GM21367 (cell line): ENCODE measurements around the gene EIF1B.

Source experiments
- ATAC-seq: cut with Tn5 transposase; IDR thresholded peaks from one replicate; pipeline ENCODE4 v1.9.1; 2021; ENCODE audit not compliant: unreplicated experiment

The EIF1B gene

DNA sequence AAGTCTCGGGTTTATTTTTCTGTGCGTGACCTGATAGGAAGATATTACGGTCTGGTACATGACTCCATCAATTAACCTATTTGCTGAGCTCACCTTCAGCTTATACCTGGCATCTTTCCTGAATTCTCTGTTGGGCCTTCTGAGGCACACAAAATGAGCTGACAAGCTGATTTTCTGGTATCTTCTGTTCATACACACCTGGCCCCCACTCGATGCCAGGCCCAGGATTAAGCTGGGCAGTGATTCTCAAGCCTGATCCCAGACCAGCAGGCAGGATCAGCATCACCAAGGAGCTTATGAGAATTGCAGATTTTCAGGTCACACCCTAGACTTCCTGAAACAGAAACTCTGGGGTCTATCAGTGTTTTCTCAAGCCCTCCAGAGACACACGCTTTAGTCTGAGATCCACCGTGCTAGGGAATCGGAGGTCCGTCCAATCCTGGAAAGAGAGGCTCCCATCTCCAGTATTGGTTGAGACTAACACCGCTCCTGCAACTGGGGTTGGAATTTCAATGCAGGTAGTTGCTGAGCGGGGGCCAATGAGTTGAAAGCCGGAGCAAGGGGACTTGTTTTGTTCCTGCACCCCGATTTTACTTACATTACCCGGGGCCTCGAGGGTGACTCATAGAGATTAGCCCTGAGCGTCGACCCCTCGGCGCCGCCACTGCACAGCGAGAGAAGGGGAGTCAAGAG is 636 bp upstream of the EIF1B start:
- ATAC-seq = peak; percentile 16

DNA sequence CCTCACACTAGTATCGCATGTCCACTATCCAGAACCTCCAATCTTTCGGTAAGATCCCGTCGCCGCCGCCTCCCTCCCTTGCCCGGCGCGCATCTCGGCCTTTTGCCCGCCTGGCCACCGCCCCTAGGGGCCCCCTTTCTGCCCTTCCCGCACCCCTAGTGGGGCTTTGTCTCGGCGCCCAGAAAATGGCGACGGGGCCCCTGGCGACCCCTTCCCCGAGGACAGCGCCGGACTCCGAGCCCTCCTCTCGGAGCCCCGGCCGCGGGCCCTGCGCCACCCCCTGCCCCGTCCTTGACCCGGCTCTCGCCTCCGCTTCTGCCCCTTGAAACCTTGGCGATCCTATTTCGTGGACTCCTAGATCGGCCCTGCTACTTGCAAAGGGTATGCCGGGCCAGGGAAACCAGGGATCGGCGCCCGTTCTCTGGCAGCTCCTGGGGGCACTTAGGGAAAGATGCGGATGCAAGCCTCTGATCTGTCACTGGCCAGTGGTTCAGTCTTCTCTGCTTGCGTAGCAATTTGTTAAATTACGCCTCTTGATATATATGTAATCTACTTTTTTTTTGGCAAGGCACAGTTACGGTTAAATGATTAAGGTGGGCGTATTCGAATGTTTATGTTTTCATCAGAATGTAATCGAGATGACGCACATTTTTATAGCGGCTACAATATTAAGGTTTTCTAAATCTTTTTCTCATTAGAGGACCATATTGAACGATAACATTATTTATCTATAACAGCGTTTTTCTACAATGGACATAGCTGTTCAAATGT is 603 bp downstream of the EIF1B start:
- ATAC-seq = peak; percentile 15

DNA sequence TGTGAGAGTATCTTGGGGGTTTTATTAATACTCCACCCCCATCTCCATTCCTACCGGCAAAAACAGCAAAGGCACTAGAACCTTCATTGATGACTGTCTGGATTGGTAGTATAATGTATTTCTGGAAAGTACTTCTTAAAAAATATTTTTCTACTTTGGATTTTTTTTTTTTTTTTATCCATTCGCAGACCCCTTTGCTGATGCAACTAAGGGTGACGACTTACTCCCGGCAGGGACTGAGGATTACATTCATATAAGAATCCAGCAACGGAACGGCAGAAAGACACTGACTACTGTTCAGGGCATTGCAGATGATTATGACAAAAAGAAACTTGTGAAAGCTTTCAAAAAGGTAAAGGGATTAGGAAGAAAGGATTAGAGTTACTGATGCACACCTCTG is 1.2 kb downstream of the EIF1B start:
- ATAC-seq = no peak

DNA sequence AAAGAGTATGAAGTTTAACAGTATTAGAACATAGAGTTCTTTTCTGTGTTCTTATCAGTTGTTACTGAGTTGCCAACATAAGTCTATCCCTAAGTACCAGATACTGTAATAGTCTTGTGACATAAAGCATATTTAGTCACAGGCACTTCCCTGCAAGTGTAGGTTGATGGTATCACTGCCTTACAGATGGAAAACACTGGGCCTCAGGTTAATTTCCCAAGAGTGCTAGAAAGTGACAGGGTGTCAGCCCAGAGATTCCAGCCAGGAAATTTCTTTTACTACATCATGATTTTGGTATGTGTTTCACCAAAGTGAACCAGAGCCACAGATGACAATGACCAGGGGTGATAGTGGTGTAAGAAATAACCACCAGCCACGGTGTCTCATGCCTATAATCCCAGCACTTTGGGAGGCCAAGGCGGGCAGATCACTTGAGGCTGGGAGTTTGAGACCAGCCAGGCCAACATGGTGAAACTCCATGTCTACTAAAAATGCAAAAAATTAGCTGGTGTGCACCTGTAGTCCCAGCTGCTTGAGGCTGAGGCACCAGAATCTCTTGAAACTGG is 3.2 kb downstream of the EIF1B start:
- ATAC-seq = no peak

DNA sequence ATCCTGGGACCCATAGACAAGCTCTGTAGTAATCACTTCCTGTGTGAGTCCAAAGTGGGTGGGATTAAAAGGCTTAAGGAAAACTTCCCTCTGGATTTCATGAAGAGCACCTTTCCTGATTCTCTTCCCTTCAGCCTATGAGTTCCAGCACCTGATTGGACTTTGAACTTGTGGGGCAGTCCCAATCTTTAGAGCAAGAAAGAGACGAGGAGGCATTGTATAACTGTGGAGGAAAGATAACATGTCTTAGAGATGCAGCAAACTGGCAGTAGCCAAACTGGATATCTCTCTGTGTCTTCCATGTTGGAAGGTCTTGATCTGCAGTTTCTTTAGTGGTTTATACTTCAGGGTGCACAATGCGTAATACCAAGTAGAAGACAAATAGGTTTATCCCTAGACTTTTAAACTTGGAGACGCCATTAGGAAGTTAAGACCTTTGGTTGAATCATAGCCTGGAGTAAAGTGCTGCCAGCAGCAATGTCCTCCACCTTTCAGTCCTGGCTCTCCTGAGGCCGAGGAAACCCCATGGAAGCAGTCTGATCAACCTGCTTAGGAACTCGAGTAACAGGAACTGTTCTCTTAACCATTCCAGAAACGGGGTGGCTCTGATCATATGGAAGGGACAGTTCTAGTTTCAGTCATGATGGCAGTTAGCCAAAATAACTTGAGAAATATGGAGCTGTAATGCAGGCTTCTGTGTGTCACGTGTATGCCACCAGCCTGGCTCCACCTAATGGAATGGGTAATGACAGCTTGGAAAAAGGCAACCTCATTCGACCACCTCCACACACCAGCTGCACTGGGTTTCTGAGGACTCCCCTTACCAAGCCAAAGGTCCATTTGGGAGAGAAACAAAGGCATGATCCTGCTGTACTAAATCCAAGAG is 4.7 kb downstream of the EIF1B start:
- ATAC-seq = no peak

DNA sequence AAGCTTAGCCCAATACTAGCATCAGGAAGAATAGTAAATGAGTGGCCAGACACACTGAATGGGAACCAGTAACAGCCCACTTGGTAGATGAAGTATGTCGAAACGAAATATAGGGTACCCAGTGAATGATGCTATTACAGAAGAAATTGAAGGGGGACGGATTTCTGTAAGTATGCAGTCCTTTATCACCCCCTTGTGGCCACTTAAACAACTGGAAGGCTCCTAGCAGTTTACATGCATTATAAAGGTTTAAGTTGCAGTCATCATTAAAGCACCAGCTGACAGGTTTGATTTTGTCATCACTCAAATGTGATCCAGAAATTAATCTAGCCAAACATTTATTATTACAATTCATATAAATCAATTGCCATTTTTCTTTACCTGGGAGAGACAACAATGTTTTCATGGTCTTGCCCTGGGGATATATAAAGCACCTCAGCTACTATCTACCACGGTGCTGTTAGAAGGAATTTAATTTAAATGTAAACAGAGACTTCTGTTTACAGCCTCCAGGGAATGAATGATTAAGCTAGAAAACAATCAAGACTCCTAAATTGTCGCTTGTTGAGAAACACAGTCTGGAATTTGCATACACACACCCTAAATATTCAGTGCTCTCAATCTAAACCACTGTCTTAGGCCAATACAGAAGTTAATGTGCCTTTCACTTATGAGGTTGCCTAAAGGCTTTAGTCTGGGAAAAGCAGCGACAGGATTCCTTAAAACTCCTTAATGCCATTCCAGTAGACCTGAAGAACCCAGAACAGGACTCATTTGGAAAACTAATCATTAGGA is 7.8 kb downstream of the EIF1B start:
- peak; percentile 68 for ATAC-seq

DNA sequence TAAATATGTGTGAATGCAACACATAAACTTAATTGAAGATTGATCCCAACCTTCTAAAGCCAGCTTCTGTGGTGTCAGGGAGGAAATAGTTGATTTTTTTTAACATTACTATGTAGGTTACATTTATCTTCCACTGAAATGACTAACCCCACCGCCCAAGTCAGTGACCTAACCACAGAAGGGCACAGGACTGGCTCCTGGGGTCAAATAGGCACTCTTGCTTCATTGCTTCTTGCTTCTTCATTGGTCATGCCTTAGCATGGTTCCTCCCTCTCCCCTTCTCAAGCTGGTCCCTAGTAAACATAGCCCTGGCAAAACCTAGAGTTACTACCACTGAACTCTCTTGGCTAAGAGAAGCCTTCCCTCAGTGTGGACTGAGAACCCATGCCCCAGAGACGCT is 12.3 kb downstream of the EIF1B start:
- no peak for ATAC-seq

DNA sequence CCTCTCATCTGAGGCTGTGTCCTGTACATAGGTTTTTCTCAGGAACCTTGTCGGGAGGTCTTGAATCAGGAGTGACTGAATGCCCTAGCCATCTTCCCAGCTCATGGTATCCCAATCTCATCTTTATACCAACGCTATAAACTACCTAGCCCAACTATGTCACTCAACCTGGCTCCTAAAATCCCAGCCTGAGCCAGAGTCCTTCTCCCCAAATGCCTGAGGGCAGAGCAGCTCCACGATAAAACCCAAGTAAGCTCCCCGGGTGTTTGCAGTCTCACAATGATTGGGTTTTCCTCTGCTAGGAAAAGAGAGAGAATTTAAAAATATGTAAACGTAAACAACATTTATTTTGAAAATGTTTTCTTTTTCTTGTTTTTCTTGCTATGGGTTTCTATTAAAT is 14.4 kb downstream of the EIF1B start:
- ATAC-seq = no peak

DNA sequence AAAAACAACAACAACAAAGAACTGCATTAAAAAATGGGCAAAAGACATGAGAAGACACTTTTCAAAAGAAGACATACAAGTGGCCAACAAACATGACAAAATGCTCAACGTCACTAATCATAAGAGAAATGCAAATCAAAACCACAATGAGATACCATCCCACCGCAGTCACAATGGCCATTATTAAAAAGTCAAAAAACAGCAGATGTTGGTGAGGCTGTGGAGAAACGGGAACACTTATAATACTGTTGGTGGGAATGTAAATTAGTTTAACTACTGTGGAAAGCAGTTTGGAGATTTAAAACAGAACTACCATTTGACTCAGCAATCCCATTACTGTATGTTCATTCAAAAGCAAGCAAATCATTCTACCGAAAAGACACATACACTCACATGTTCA is 15.1 kb downstream of the EIF1B start:
- ATAC-seq = no peak

DNA sequence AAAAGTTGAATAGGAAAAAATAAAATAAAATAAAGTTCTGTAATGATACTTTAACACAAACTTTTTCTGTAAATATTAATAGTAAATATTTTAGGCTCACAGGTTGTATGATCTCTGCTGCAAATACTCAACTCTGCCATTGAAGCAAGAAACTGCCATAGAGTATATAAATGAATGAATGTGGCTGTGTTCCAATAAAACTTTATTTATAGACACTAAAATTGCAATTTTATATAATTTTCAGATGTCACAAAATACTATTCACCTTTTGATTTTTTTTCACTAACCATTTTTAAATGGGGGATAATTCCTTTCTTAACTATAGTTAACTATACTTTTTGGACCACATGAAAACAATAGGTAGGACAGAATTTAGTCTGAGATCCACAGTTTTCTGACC is 16.0 kb downstream of the EIF1B start:
- no peak for ATAC-seq

DNA sequence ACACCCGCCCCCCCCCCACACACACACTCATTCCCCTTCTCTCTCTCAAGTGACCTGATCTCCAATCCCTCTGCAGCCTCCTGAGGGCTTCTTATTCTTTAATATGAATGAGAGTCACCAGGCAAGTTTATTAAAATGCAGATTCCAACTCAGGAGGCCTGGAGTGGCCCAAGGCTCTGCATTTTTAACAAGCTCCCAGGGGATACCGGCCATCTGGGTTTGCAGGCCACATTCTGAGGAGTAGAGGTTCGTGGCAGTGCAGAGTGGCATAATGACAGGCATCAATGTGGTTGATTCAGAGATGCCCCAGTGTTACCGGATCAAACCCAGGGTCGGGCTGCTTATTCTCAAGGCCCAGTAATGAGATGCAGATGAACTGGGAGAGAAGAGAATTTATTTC is 18.9 kb downstream of the EIF1B start:
- ATAC-seq = no peak

DNA sequence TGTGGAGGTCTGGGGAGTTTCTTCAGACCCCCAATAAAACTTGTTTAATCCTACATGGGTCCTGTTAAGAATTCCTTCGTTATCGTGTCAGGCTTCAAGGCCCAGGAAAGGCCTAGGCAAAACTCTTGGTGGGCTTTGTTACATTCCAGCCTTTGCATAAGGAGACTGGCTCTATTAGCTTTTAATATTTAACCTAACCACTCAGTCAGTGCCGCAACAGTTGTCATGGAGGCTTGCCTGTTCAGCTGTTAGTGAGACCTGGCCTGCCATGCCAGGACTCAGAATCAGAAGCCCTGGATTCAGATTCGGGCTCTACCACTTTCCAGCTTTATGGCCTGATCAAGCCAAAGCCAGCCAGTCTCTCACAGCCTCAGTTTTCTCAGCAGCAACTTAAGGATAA is 19.6 kb downstream of the EIF1B start:
- no peak for ATAC-seq

DNA sequence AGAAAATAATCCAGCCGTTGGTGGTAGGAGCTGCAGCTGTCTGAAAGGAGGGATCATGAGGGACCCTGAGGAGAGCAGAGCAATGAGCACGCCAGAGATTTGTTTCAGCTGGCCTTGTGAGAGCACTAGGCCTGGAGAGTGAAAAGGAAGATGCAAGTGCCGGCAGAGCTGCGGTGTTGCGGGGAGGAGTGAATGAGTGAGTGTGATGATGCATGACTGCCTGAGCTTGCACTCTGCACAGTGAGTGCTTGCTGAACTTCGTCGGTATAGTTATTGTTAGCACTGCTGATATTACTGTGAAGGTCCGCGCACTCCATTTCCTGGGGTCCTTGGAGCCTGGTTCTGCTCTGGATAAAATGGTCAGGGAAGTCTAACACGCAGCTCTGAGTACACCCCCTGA is 23.2 kb downstream of the EIF1B start:
- no peak for ATAC-seq

DNA sequence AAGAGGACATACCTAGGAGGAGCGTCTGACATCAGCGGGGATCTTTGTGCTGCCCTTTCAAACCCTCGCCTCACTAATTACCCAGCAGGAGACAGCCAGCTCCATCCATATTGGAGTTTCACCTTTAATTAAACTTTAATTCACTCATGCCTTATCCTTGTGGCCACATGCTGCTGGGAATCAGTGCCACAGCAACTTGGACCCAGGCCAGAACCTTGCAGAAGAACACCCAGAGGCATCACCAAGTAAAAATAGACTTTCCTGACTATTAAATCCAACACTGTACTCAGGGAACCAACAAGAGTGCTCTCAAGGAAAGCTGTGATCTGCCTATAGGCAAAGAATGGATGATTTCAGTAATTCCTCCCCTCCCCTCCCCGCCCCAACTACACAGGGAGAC is 23.9 kb downstream of the EIF1B start:
- ATAC-seq = no peak

DNA sequence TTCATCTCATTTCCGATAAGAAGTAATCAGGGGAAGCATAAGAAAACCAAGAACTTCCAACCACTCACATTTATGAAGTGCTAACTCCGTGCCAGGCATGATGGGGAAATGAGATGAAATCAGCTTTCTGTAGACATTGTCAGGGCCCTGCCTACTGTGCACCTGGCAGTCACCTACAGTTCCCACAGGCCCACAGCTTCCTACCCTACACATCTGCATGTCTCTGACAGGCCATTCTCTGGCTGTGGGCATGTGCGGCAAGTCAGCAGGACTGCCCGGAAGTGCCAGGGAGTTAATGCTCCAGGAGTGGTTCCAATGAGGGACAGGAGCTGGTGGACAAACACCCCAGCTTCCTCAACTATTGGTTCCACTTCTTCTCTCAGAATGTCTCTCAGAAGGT is 24.3 kb downstream of the EIF1B start:
- ATAC-seq = no peak

DNA sequence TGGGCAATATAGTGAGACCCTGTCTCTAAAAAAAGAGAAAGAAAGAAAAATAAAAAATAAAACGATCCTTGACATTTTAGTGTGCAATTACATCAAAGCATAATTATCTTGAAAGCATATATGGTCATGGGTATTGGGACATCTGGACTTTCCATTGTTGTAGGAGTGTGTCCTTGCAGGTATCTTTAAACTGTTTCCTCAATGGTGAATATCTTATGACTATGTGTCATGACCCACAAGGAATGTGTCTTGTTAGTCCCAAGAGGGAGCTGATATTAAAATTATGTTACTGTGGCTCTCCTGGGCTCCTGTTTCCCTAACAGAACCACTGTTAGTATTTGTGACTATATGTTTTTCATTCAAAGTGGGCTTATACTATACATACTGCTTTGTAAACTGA is 26.6 kb downstream of the EIF1B start:
- no peak for ATAC-seq

DNA sequence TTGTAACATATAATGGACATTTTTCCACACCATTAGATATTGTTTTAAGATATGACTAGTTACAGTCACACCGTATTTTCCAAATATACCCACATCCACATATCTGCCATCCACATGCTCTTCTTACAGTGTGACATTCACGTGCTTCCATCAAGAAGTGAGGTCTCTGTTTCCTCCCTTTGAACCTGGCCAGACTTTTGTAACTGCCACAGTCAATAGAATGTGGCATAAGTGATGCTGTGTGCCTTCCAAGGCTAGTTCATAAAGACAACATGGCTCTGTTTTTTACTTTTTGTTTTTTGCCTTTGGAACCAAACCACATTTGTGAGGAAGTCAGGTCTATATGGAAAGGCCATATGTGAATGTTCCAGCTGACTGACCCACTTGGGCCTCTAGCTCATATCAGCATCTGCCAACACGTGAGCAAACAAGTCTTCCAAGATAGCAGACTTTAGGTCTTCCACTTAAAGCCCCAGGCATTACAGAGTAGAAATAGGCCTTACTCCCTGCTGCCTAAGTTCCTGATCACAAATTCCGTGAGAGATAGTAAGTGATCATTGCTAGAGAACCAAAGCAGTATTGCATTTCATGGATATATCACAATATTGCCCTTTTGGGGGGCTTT is 27.1 kb downstream of the EIF1B start:
- no peak for ATAC-seq

DNA sequence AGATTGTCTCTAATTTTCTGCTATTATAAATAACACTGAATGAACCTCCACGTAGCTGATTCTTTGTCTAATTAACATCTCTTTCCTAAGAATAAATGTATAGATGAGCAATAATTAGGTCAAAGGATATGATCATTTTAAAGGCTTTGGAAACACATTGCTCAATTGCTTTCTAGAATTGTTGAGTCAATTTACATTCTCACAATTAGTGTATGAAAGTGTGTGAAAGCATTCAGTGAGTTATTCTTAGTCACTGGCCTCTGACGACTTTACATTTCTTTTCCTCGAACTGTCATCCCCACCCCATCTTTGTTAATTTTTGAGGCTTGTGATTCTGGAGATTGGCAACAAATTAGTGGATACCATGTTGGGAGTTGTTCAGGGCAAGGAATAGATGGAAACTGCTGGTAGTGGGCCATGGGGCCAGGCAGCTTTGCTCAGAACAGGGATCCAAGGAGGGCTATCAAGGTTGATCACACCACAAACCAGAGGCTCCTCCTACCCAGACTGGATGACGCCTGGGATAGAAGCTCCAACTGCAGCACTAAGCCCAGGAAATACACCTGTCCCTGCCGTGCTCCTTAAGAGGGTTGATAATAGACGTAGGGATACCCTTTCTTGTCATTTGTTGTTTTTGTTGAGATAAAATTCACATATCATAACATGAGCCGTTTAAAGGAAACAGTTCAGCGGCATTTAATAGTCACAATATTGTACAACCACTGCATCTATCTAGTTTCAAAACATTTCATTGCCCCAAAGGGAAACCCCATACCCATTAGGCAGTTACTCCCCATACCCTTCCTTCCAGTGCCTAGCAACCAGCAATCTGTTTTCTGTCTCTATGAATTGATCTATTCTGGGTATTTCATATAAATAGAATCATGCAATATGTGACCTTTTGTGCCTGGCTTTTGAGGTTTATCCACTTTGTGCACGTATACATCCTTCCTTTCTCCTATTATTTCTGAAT is 27.9 kb downstream of the EIF1B start:
- no peak for ATAC-seq

DNA sequence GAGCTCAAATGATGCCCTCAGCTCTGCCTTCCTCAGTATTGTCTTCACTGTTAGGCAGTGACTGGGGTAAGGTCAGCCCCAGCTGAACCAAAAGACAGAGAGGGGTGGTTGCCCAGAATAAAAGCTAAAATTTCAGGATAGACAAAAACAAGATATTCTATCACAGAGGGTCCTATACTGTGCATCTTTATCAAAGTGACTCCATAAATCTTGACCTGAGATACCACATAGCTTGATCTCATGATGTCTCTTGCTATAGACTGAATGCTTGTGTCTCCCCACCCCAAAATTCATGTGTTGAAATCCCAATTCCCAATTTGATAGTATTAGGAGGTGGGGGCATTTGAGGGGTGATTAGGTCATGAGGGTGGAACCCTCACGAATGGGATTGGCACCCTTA is 30.4 kb downstream of the EIF1B start:
- no peak for ATAC-seq
